Adrenal gland (tissue), 5 donors: Measurements from ENCODE around the gene TCERG1L.

Source experiments
- CTCF ChIP-seq, 6 experiments: fragments of 450-650 bp in 4 of 6; fragments of 200-600 bp in 2 of 6; sonication (generic) in 1 of 6; IDR thresholded peaks; 1 replicate in 5 of 6; 2 replicates in 1 of 6; pipeline versions ENCODE4 v1.5.1 to v1.8.0; 2016 to 2021; ENCODE audit warnings: antibody characterized with exemption in 6 of 6, mild to moderate bottlenecking in 2 of 6, moderate library complexity in 1 of 6
- POLR2A ChIP-seq, 2 donors: fragments of 450-650 bp; IDR thresholded peaks; one replicate each; pipeline ENCODE4 v1.6.1; 2017; ENCODE audit warnings: antibody characterized with exemption in 2 of 2, mild to moderate bottlenecking in 2 of 2, moderate library complexity in 1 of 2
- donor health status: DM: no; HTN: no; CAD: no.

GRCh38 chr10:131102676-131103075, 208.8 kb downstream of the TCERG1L start:
- TF ChIP-seq CTCF (IDR thresholded peaks at IDR 0.05) (no peak), POLR2A (IDR thresholded peaks at IDR 0.05) (no peak)
